ENCODE measurements around the gene ORMDL2.

Gene ORMDL2

GRCh38 chr12:55817345-55818139, at the start of gene ORMDL2, which contains the start of gene SARNP:
Gene ORMDL2 (plus strand): TSS chr12:55818041. CDS start chr12:55819000, 959 bp downstream.
Gene SARNP (minus strand): TSS chr12:55817724. CDS start chr12:55817701, 23 bp downstream.
- DNase-seq (ENCODE audit: low read depth): peak; percentile 99
- no peak for TF ChIP-seq CTCF (IDR thresholded peaks at IDR 0.05; ENCODE audit: control insufficient read depth, insufficient read depth, low read depth, low read length, missing control alignments)
- peak within 1 kb of the TSS; percentile 97 for H3K4me3 ChIP-seq (ENCODE audit: control insufficient read depth, low read depth, low read length)

- no peak overlapping the region for H3K4me3 ChIP-seq (ENCODE audit: control insufficient read depth, low read depth, low read length)
- no peak for TF ChIP-seq CTCF (IDR thresholded peaks at IDR 0.05; ENCODE audit: control insufficient read depth, insufficient read depth, low read depth, low read length, missing control alignments)
- DNase-seq (ENCODE audit: low read depth): no peak
These were observed 46.1 kb upstream of the ORMDL2 start for GRCh38 chr12:55771736-55772135.

- DNase-seq (ENCODE audit: low read depth): no peak
- H3K4me3 ChIP-seq (ENCODE audit: control insufficient read depth, low read depth, low read length): no peak overlapping the region
- no peak for TF ChIP-seq CTCF (IDR thresholded peaks at IDR 0.05; ENCODE audit: control insufficient read depth, insufficient read depth, low read depth, low read length, missing control alignments)
These were observed 40.0 kb upstream of the ORMDL2 start for GRCh38 chr12:55777856-55778255.

GRCh38 chr12:55780685-55781084, 37.2 kb upstream of the ORMDL2 start:
- TF ChIP-seq CTCF (IDR thresholded peaks at IDR 0.05; ENCODE audit: control insufficient read depth, insufficient read depth, low read depth, low read length, missing control alignments): no peak
- DNase-seq (ENCODE audit: low read depth): peak; percentile 24
- H3K4me3 ChIP-seq (ENCODE audit: control insufficient read depth, low read depth, low read length): no peak overlapping the region

GRCh38 chr12:55788546-55788945, 29.3 kb upstream of the ORMDL2 start:
- no peak for TF ChIP-seq CTCF (IDR thresholded peaks at IDR 0.05; ENCODE audit: control insufficient read depth, insufficient read depth, low read depth, low read length, missing control alignments)
- no peak for DNase-seq (ENCODE audit: low read depth)
- H3K4me3 ChIP-seq (ENCODE audit: control insufficient read depth, low read depth, low read length): no peak overlapping the region

GRCh38 chr12:55789171-55789570, 28.7 kb upstream of the ORMDL2 start:
- H3K4me3 ChIP-seq (ENCODE audit: control insufficient read depth, low read depth, low read length): no peak overlapping the region
- TF ChIP-seq CTCF (IDR thresholded peaks at IDR 0.05; ENCODE audit: control insufficient read depth, insufficient read depth, low read depth, low read length, missing control alignments): no peak

More at GRCh38 chr12:55789171-55789570, 28.7 kb upstream of the ORMDL2 start:
- no peak for DNase-seq (ENCODE audit: low read depth)
